KMS-11 (cell line): ENCODE results near the gene CKAP2.
A peak's percentile ranks its signal among the peaks of the same experiment; 100 is the strongest.
"Not testable (repeated sequence)": the region's sequence is repeated elsewhere in the genome, so short reads cannot be mapped to it uniquely, and the experiment has no call there.

Source experiments
- H2AFZ ChIP-seq: fragments of 200-600 bp; sonication (generic); 2 replicates; pipeline ENCODE4 v1.6.1; 2016; ENCODE audit warnings: antibody characterized with exemption, mixed run types, low read depth
- H3K27ac ChIP-seq: fragments of 200-600 bp; sonication (generic); 2 replicates; pipeline ENCODE4 v1.6.1; 2016; ENCODE audit warnings: mild to moderate bottlenecking, mixed run types
- H3K27me3 ChIP-seq: fragments of 200-600 bp; sonication (generic); 2 replicates; pipeline ENCODE4 v1.6.1; 2017; ENCODE audit warnings: mild to moderate bottlenecking, low read depth, mixed run types, moderate library complexity; ENCODE audit not compliant: insufficient read depth
- H3K36me3 ChIP-seq: fragments of 200-600 bp; sonication (generic); 2 replicates; pipeline ENCODE4 v1.6.1; 2017; ENCODE audit warnings: mild to moderate bottlenecking, mixed run types; ENCODE audit not compliant: insufficient read depth
- H3K4me1 ChIP-seq: fragments of 200-600 bp; sonication (generic); 2 replicates; pipeline ENCODE4 v1.6.1; 2016; ENCODE audit warnings: mild to moderate bottlenecking, low read depth, mixed run types; ENCODE audit not compliant: poor library complexity, severe bottlenecking
- H3K4me2 ChIP-seq: fragments of 200-600 bp; sonication (generic); 2 replicates; pipeline ENCODE4 v1.7.0; 2016; ENCODE audit warnings: mild to moderate bottlenecking, mixed run types
- H3K4me3 ChIP-seq: fragments of 200-600 bp; sonication (generic); IDR thresholded peaks from 2 replicates; pipeline ENCODE4 v1.6.1; 2017; ENCODE audit warnings: low read depth, low read length, mixed read lengths; ENCODE audit not compliant: insufficient read depth
- H3K79me2 ChIP-seq: fragments of 200-600 bp; sonication (generic); 2 replicates; pipeline ENCODE4 v1.6.1; 2016; ENCODE audit warnings: low read depth, mixed run types; ENCODE audit not compliant: insufficient read depth
- H3K9ac ChIP-seq: fragments of 200-600 bp; sonication (generic); 2 replicates; pipeline ENCODE4 v1.6.1; 2016; ENCODE audit warnings: mild to moderate bottlenecking, mixed run types
- H4K20me1 ChIP-seq: fragments of 200-600 bp; sonication (generic); 2 replicates; pipeline ENCODE4 v1.6.1; 2016; ENCODE audit warnings: mild to moderate bottlenecking, mixed run types; ENCODE audit not compliant: insufficient read depth

The CKAP2 gene

GRCh38 chr13:52488763-52489162 is 33.5 kb downstream of the CKAP2 start:
- H4K20me1 ChIP-seq: not testable (repeated sequence)

GRCh38 chr13:52491015-52491414 is 35.7 kb downstream of the CKAP2 start:
- H3K4me3 ChIP-seq, H3K27me3 ChIP-seq, H3K4me2 ChIP-seq, H2AFZ ChIP-seq, H3K9ac ChIP-seq, H3K36me3 ChIP-seq, H3K79me2 ChIP-seq, H3K27ac ChIP-seq, H4K20me1 ChIP-seq, H3K4me1 ChIP-seq: not testable (repeated sequence)

More at GRCh38 chr13:52488763-52489162, 33.5 kb downstream of the CKAP2 start:
- not testable (repeated sequence) for H2AFZ ChIP-seq, H3K79me2 ChIP-seq, H3K4me3 ChIP-seq, H3K4me1 ChIP-seq, H3K9ac ChIP-seq, H3K27ac ChIP-seq, H3K36me3 ChIP-seq, H3K4me2 ChIP-seq, H3K27me3 ChIP-seq

- not testable (repeated sequence) for H3K36me3 ChIP-seq, H3K27ac ChIP-seq, H3K4me2 ChIP-seq, H3K79me2 ChIP-seq, H3K4me3 ChIP-seq, H3K9ac ChIP-seq, H4K20me1 ChIP-seq, H3K27me3 ChIP-seq, H2AFZ ChIP-seq
- peaks cover 15% of the 10 kb centered on the region for H3K4me1 ChIP-seq
Observed at GRCh38 chr13:52494241-52494640, 39.0 kb downstream of the CKAP2 start.

GRCh38 chr13:52497979-52498378 is 42.7 kb downstream of the CKAP2 start:
- Histone ChIP-seq H3K4me1 (peaks cover 26% of the 10 kb centered on the region), H3K4me2 (peak overlapping the region; percentile 48; the same call in 1 of the 2 replicates), H3K27ac (peak overlapping the region; percentile 75)
- H3K79me2 ChIP-seq, H3K36me3 ChIP-seq, H3K4me3 ChIP-seq, H4K20me1 ChIP-seq, H3K27me3 ChIP-seq, H3K9ac ChIP-seq, H2AFZ ChIP-seq: not testable (repeated sequence)

- H3K4me1 ChIP-seq: peaks cover 13% of the 10 kb centered on the region
- not testable (repeated sequence) for H3K4me3 ChIP-seq, H2AFZ ChIP-seq, H4K20me1 ChIP-seq, H3K79me2 ChIP-seq, H3K27me3 ChIP-seq, H3K9ac ChIP-seq, H3K36me3 ChIP-seq, H3K27ac ChIP-seq, H3K4me2 ChIP-seq
Observed at GRCh38 chr13:52502277-52502676, 47.0 kb downstream of the CKAP2 start.

- not testable (repeated sequence) for H3K79me2 ChIP-seq, H3K27ac ChIP-seq, H4K20me1 ChIP-seq, H2AFZ ChIP-seq, H3K4me1 ChIP-seq, H3K9ac ChIP-seq, H3K36me3 ChIP-seq, H3K27me3 ChIP-seq, H3K4me3 ChIP-seq, H3K4me2 ChIP-seq
Observed at GRCh38 chr13:52505843-52506242, 50.6 kb downstream of the CKAP2 start.

GRCh38 chr13:52509532-52509931 is 54.3 kb downstream of the CKAP2 start:
- H2AFZ ChIP-seq, H3K4me1 ChIP-seq, H3K36me3 ChIP-seq, H3K4me3 ChIP-seq, H4K20me1 ChIP-seq, H3K27ac ChIP-seq, H3K9ac ChIP-seq, H3K4me2 ChIP-seq, H3K79me2 ChIP-seq, H3K27me3 ChIP-seq: not testable (repeated sequence)

- H3K27me3 ChIP-seq, H3K79me2 ChIP-seq, H3K4me1 ChIP-seq, H4K20me1 ChIP-seq, H3K4me2 ChIP-seq, H3K36me3 ChIP-seq, H2AFZ ChIP-seq, H3K4me3 ChIP-seq, H3K27ac ChIP-seq, H3K9ac ChIP-seq: not testable (repeated sequence)
Observed at GRCh38 chr13:52510221-52510797, 55.0 kb downstream of the CKAP2 start.

GRCh38 chr13:52511598-52511997 is 56.3 kb downstream of the CKAP2 start:
- not testable (repeated sequence) for H3K36me3 ChIP-seq, H3K27ac ChIP-seq, H3K4me2 ChIP-seq, H4K20me1 ChIP-seq, H3K27me3 ChIP-seq, H2AFZ ChIP-seq, H3K4me3 ChIP-seq, H3K79me2 ChIP-seq, H3K4me1 ChIP-seq, H3K9ac ChIP-seq

- not testable (repeated sequence) for H3K27me3 ChIP-seq, H2AFZ ChIP-seq, H4K20me1 ChIP-seq, H3K36me3 ChIP-seq, H3K79me2 ChIP-seq, H3K4me1 ChIP-seq, H3K9ac ChIP-seq, H3K4me3 ChIP-seq
- H3K27ac ChIP-seq: peak overlapping the region; percentile 80
- H3K4me2 ChIP-seq: peak overlapping the region; percentile 33; the same call in 1 of the 2 replicates
Observed at GRCh38 chr13:52513957-52514596, 58.8 kb downstream of the CKAP2 start.
